ENCODE results near the gene BMPR1B.

GRCh38 chr4:95204267-95204844 lies 446.6 kb downstream of the BMPR1B start:
- no peak for TF ChIP-seq CTCF (IDR thresholded peaks at IDR 0.05 in 2 of 3, conservative IDR thresholded peaks at IDR 0.05 in 1 of 3; ENCODE audit: borderline replicate concordance in 1 of 3, insufficient read depth in 1 of 3, low read depth in 2 of 3, low read length in 2 of 3)
- no peak for TF ChIP-seq MAX (IDR thresholded peaks at IDR 0.05)
- no peak for TF ChIP-seq TCF7L2 (IDR thresholded peaks at IDR 0.05; ENCODE audit: borderline replicate concordance, extremely low read depth, insufficient read depth, insufficient read length)

All from HCT116 (cell line).